Transverse colon (tissue), 3 donors: ENCODE results near the gene PDF.

ENCODE experiments used
- CTCF ChIP-seq, 5 experiments: fragments of 200-600 bp in 3 of 5; fragments of 450-650 bp in 2 of 5; sonication (generic) in 3 of 5; IDR thresholded peaks; 1 replicate in 2 of 5; 2 replicates in 3 of 5; pipeline ENCODE4 v1.5.1; 2016 to 2017; ENCODE audit warnings: antibody characterized with exemption in 5 of 5, inconsistent platforms in 3 of 5, mild to moderate bottlenecking in 2 of 5, moderate library complexity in 1 of 5
- EP300 ChIP-seq: sonication (generic); formaldehyde crosslinking; IDR thresholded peaks from one replicate; pipeline ENCODE4 v1.6.1; 2017; ENCODE audit warnings: antibody characterized with exemption, low read depth
- POLR2A ChIP-seq: fragments of 450-650 bp; IDR thresholded peaks from one replicate; pipeline ENCODE4 v1.6.1; 2016; ENCODE audit warnings: antibody characterized with exemption, mild to moderate bottlenecking, moderate library complexity

GRCh38 chr16:69322343-69322742, 8.0 kb downstream of the PDF start:
- TF ChIP-seq CTCF (IDR thresholded peaks at IDR 0.05): no peak
- no peak for TF ChIP-seq EP300
- no peak for TF ChIP-seq POLR2A
